ENCODE measurements around the gene FGF1. TPM values are rescaled to one million over a fixed set of nuclear protein-coding genes. Genes with fewer than 3 reads are reported as not detected.

FGF1 gene
- total RNA-seq, 1 donor from 2014 or later = 2.7 TPM

- Mint-ChIP-seq H3K9me3 (peaks cover 1% of the 10 kb centered on the region), H3K36me3 (no peaks in the 10 kb centered on the region), H3K4me3 (no peak overlapping the region), H3K4me1 (ENCODE audit: unreplicated experiment) (peaks cover 11% of the 10 kb centered on the region), H3K27ac (no peak overlapping the region), H3K27me3 (no peaks in the 10 kb centered on the region)
- TF ChIP-seq CTCF (conservative IDR thresholded peaks at IDR 0.05) = no peak
- no peak for DNase-seq (ENCODE audit: extremely low spot score, unreplicated experiment)
Observed at GRCh38 chr5:142626786-142627185, 59.1 kb downstream of the FGF1 start.

GRCh38 chr5:142626099-142626498 is 59.8 kb downstream of the FGF1 start:
- no peak for DNase-seq (ENCODE audit: extremely low spot score, unreplicated experiment)
- H3K36me3 Mint-ChIP-seq = no peaks in the 10 kb centered on the region
- H3K4me3 Mint-ChIP-seq = no peak overlapping the region
- H3K9me3 Mint-ChIP-seq = peaks cover 4% of the 10 kb centered on the region
- peaks cover 11% of the 10 kb centered on the region for H3K4me1 Mint-ChIP-seq (ENCODE audit: unreplicated experiment)
- peaks cover 1% of the 10 kb centered on the region for H3K27me3 Mint-ChIP-seq
- no peak for TF ChIP-seq CTCF (conservative IDR thresholded peaks at IDR 0.05)
- no peak overlapping the region for H3K27ac Mint-ChIP-seq

- H3K27me3 Mint-ChIP-seq = peaks cover 5% of the 10 kb centered on the region
- peaks cover 4% of the 10 kb centered on the region for H3K9me3 Mint-ChIP-seq
- H3K36me3 Mint-ChIP-seq = no peaks in the 10 kb centered on the region
- H3K27ac Mint-ChIP-seq = no peak overlapping the region
- no peak for DNase-seq (ENCODE audit: extremely low spot score, unreplicated experiment)
- H3K4me3 Mint-ChIP-seq = no peak overlapping the region
- peaks cover 17% of the 10 kb centered on the region for H3K4me1 Mint-ChIP-seq (ENCODE audit: unreplicated experiment)
- no peak for TF ChIP-seq CTCF (conservative IDR thresholded peaks at IDR 0.05)
Observed at GRCh38 chr5:142621227-142621626, 64.7 kb downstream of the FGF1 start.

- no peak for TF ChIP-seq CTCF (conservative IDR thresholded peaks at IDR 0.05)
- H3K4me1 Mint-ChIP-seq (ENCODE audit: unreplicated experiment) = peaks cover 6% of the 10 kb centered on the region
- no peak overlapping the region for H3K4me3 Mint-ChIP-seq
- peaks cover 5% of the 10 kb centered on the region for H3K27me3 Mint-ChIP-seq
- no peaks in the 10 kb centered on the region for H3K36me3 Mint-ChIP-seq
- peaks cover 4% of the 10 kb centered on the region for H3K9me3 Mint-ChIP-seq
- no peak for DNase-seq (ENCODE audit: extremely low spot score, unreplicated experiment)
- no peak overlapping the region for H3K27ac Mint-ChIP-seq
Observed at GRCh38 chr5:142619815-142620214, 66.1 kb downstream of the FGF1 start.

- Mint-ChIP-seq H3K4me1 (ENCODE audit: unreplicated experiment) (peaks cover 6% of the 10 kb centered on the region), H3K27ac (no peak overlapping the region), H3K9me3 (peaks cover 4% of the 10 kb centered on the region), H3K4me3 (no peak overlapping the region), H3K27me3 (peaks cover 5% of the 10 kb centered on the region), H3K36me3 (no peaks in the 10 kb centered on the region)
- no peak for TF ChIP-seq CTCF (conservative IDR thresholded peaks at IDR 0.05)
- DNase-seq (ENCODE audit: extremely low spot score, unreplicated experiment) = no peak
Observed at GRCh38 chr5:142618130-142618523, 67.8 kb downstream of the FGF1 start.

All from type B pancreatic cell (in vitro differentiated cells).